GM23338 (cell line): ENCODE measurements around the gene CLCN4. TPM values are rescaled to one million over a fixed set of nuclear protein-coding genes. Genes with fewer than 3 reads are reported as not detected.

Source experiments
- ATAC-seq: fragments of 200-7000 bp; cut with Tn5 transposase; 3 replicates; pipeline ENCODE4 v1.9.1; 2020
- DNase-seq: peaks from one replicate; pipeline ENCODE4 v3.0.0-alpha.2; 2015; ENCODE audit warnings: low spot score
- H2AFZ ChIP-seq: fragments of 200-600 bp; sonication (generic); 2 replicates; pipeline ENCODE4 v1.8.0; 2016; ENCODE audit warnings: antibody characterized with exemption, mild to moderate bottlenecking, moderate library complexity
- H3F3A ChIP-seq: fragments of 200-600 bp; sonication (generic); replicated peaks from 2 replicates; pipeline ENCODE4 v1.8.0; 2017; ENCODE audit warnings: antibody characterized with exemption, mixed run types, low read depth
- H3K27ac ChIP-seq: fragments of 200-600 bp; sonication (generic); 2 replicates; pipeline ENCODE4 v1.6.1; 2016; ENCODE audit warnings: low read depth
- H3K27me3 ChIP-seq: fragments of 200-600 bp; sonication (generic); 2 replicates; pipeline ENCODE4 v1.8.0; 2016; ENCODE audit warnings: mild to moderate bottlenecking, mixed run types, moderate library complexity; ENCODE audit not compliant: insufficient read depth
- H3K36me3 ChIP-seq: fragments of 200-600 bp; sonication (generic); 2 replicates; pipeline ENCODE4 v1.8.0; 2016; ENCODE audit warnings: mild to moderate bottlenecking; ENCODE audit not compliant: insufficient read depth
- H3K4me1 ChIP-seq: fragments of 200-600 bp; sonication (generic); 2 replicates; pipeline ENCODE4 v1.8.0; 2016; ENCODE audit warnings: mild to moderate bottlenecking, moderate library complexity; ENCODE audit not compliant: insufficient read depth
- H3K4me2 ChIP-seq: fragments of 200-600 bp; sonication (generic); 2 replicates; pipeline ENCODE4 v1.7.1; 2017; ENCODE audit warnings: mixed run types
- H3K4me3 ChIP-seq: fragments of 200-600 bp; sonication (generic); 2 replicates; pipeline ENCODE4 v1.6.1; 2016; ENCODE audit warnings: mixed run types
- H3K79me2 ChIP-seq: fragments of 200-600 bp; sonication (generic); replicated peaks from 2 replicates; pipeline ENCODE4 v1.8.0; 2017; ENCODE audit warnings: mild to moderate bottlenecking; ENCODE audit not compliant: insufficient read depth
- H3K9me2 ChIP-seq: fragments of 200-600 bp; sonication (generic); 2 replicates; pipeline ENCODE4 v1.8.0; 2017; ENCODE audit not compliant: insufficient read depth
- H4K20me1 ChIP-seq: fragments of 200-600 bp; sonication (generic); replicated peaks from 2 replicates; pipeline ENCODE4 v1.8.0; 2017; ENCODE audit warnings: mild to moderate bottlenecking; ENCODE audit not compliant: insufficient read depth
- H3K27ac Mint-ChIP-seq: 2 replicates; pipeline ENCODE4 v1.8.0; 2020; ENCODE audit warnings: inconsistent platforms, mild to moderate bottlenecking, moderate library complexity, mixed read lengths
- H3K27me3 Mint-ChIP-seq: 3 replicates; pipeline ENCODE4 v1.8.0; 2022; ENCODE audit warnings: low read depth, mild to moderate bottlenecking, moderate library complexity, mixed read lengths, inconsistent platforms; ENCODE audit not compliant: insufficient read depth, poor library complexity
- H3K36me3 Mint-ChIP-seq: 3 replicates; pipeline ENCODE4 v1.8.0; 2021; ENCODE audit warnings: low read depth, mild to moderate bottlenecking, inconsistent platforms, moderate library complexity, mixed read lengths
- H3K4me1 Mint-ChIP-seq: 3 replicates; pipeline ENCODE4 v1.8.0; 2020; ENCODE audit warnings: mild to moderate bottlenecking, inconsistent platforms, mixed read lengths
- H3K4me3 Mint-ChIP-seq: 3 replicates; pipeline ENCODE4 v1.8.0; 2021; ENCODE audit warnings: moderate library complexity, mild to moderate bottlenecking, inconsistent platforms, mixed read lengths
- H3K9me3 Mint-ChIP-seq: 3 replicates; pipeline ENCODE4 v1.8.0; 2020; ENCODE audit warnings: moderate library complexity, mild to moderate bottlenecking, inconsistent platforms, mixed read lengths
- EZH2 ChIP-seq: fragments of 200-600 bp; sonication (generic); IDR thresholded peaks from one replicate; pipeline ENCODE4 v1.8.0; 2017; ENCODE audit warnings: antibody characterized with exemption, mild to moderate bottlenecking, low read depth; ENCODE audit not compliant: unreplicated experiment
- EZH2phosphoT487 ChIP-seq: fragments of 200-600 bp; sonication (generic); IDR thresholded peaks from one replicate; pipeline ENCODE4 v1.8.1; 2018; ENCODE audit warnings: antibody characterized with exemption; ENCODE audit not compliant: unreplicated experiment
- STAT1 ChIP-seq: IDR thresholded peaks from one replicate; pipeline ENCODE4 v1.6.1; 2016; ENCODE audit warnings: antibody characterized with exemption; ENCODE audit not compliant: unreplicated experiment
- ZNF114 ChIP-seq: fragments of 250-450 bp; sonication (Bioruptor Pico); IDR thresholded peaks from 2 replicates; pipeline ENCODE4 v1.5.0; 2020; ENCODE audit warnings: mild to moderate bottlenecking, moderate library complexity
- ZNF331 ChIP-seq: fragments of 250-450 bp; sonication (Bioruptor Pico); IDR thresholded peaks from 2 replicates; pipeline ENCODE4 v1.5.0; 2020; ENCODE audit warnings: low read depth, mild to moderate bottlenecking, moderate library complexity
- polyA plus RNA-seq: library from polyadenylated mRNA; unstranded; fragments of >200 nt; fragmentation: Nextera tagmentation; extraction: Ambion mirVana; gene quantifications from 2 replicates; pipeline ENCODE4 v1.2.1, GENCODE V29; 2016
- total RNA-seq: library from RNA; depleted of rRNA; stranded (reverse); fragments of >200 nt; shearing (Covaris generic); gene quantifications from 2 replicates; pipeline ENCODE4 v1.2.3, GENCODE V29; 2014
- TF ChIP-seq, protein P1 (sequence below): fragments of 250-450 bp; sonication (Bioruptor Pico); IDR thresholded peaks from 2 replicates; pipeline ENCODE4 v1.5.0; 2020; ENCODE audit warnings: mild to moderate bottlenecking, moderate library complexity
- TF ChIP-seq, protein P2 (sequence below): IDR thresholded peaks from one replicate; pipeline ENCODE4 v1.6.1; 2018; ENCODE audit warnings: antibody characterized with exemption; ENCODE audit not compliant: unreplicated experiment

Gene CLCN4
- total and polyA plus RNA-seq, 2 experiments from 2014 or later = 1.2 to 4.9 TPM

DNA sequence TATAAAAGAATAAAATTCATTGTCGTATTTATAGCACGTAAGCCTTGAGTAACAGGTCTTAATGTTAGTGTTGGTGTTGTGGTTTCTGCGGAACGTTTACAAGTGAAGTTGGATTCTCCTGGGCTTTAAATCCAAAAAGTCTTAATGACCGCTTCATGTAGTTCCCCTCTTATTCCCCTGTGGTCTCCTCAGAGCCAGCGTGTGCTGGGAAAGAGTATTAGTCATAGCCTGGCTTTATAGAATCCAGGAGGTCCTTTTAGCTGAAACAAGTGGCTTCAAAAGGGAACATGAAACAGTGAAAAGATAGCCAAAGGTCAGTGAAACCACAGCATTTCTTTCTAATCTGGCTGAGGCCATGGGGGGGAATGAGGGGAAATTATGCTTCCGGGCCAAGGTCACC lies 79.1 kb downstream of the CLCN4 start:
- TF ChIP-seq ZNF331 (no peak), EZH2phosphoT487 (no peak), STAT1 (no peak), ZNF114 (CRISPR knock-in tag) (no peak), EZH2 (no peak)
- TF ChIP-seq, protein P1, sequence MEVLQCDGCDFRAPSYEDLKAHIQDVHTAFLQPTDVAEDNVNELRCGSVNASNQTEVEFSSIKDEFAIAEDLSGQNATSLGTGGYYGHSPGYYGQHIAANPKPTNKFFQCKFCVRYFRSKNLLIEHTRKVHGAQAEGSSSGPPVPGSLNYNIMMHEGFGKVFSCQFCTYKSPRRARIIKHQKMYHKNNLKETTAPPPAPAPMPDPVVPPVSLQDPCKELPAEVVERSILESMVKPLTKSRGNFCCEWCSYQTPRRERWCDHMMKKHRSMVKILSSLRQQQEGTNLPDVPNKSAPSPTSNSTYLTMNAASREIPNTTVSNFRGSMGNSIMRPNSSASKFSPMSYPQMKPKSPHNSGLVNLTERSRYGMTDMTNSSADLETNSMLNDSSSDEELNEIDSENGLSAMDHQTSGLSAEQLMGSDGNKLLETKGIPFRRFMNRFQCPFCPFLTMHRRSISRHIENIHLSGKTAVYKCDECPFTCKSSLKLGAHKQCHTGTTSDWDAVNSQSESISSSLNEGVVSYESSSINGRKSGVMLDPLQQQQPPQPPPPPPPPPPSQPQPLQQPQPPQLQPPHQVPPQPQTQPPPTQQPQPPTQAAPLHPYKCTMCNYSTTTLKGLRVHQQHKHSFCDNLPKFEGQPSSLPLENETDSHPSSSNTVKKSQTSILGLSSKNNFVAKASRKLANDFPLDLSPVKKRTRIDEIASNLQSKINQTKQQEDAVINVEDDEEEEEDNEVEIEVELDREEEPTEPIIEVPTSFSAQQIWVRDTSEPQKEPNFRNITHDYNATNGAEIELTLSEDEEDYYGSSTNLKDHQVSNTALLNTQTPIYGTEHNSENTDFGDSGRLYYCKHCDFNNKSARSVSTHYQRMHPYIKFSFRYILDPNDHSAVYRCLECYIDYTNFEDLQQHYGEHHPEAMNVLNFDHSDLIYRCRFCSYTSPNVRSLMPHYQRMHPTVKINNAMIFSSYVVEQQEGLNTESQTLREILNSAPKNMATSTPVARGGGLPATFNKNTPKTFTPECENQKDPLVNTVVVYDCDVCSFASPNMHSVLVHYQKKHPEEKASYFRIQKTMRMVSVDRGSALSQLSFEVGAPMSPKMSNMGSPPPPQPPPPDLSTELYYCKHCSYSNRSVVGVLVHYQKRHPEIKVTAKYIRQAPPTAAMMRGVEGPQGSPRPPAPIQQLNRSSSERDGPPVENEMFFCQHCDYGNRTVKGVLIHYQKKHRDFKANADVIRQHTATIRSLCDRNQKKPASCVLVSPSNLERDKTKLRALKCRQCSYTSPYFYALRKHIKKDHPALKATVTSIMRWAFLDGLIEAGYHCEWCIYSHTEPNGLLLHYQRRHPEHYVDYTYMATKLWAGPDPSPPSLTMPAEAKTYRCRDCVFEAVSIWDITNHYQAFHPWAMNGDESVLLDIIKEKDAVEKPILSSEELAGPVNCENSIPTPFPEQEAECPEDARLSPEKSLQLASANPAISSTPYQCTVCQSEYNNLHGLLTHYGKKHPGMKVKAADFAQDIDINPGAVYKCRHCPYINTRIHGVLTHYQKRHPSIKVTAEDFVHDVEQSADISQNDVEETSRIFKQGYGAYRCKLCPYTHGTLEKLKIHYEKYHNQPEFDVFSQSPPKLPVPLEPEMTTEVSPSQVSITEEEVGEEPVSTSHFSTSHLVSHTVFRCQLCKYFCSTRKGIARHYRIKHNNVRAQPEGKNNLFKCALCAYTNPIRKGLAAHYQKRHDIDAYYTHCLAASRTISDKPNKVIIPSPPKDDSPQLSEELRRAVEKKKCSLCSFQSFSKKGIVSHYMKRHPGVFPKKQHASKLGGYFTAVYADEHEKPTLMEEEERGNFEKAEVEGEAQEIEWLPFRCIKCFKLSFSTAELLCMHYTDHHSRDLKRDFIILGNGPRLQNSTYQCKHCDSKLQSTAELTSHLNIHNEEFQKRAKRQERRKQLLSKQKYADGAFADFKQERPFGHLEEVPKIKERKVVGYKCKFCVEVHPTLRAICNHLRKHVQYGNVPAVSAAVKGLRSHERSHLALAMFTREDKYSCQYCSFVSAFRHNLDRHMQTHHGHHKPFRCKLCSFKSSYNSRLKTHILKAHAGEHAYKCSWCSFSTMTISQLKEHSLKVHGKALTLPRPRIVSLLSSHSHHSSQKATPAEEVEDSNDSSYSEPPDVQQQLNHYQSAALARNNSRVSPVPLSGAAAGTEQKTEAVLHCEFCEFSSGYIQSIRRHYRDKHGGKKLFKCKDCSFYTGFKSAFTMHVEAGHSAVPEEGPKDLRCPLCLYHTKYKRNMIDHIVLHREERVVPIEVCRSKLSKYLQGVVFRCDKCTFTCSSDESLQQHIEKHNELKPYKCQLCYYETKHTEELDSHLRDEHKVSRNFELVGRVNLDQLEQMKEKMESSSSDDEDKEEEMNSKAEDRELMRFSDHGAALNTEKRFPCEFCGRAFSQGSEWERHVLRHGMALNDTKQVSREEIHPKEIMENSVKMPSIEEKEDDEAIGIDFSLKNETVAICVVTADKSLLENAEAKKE (CRISPR knock-in tag) = no peak
- TF ChIP-seq, protein P2, sequence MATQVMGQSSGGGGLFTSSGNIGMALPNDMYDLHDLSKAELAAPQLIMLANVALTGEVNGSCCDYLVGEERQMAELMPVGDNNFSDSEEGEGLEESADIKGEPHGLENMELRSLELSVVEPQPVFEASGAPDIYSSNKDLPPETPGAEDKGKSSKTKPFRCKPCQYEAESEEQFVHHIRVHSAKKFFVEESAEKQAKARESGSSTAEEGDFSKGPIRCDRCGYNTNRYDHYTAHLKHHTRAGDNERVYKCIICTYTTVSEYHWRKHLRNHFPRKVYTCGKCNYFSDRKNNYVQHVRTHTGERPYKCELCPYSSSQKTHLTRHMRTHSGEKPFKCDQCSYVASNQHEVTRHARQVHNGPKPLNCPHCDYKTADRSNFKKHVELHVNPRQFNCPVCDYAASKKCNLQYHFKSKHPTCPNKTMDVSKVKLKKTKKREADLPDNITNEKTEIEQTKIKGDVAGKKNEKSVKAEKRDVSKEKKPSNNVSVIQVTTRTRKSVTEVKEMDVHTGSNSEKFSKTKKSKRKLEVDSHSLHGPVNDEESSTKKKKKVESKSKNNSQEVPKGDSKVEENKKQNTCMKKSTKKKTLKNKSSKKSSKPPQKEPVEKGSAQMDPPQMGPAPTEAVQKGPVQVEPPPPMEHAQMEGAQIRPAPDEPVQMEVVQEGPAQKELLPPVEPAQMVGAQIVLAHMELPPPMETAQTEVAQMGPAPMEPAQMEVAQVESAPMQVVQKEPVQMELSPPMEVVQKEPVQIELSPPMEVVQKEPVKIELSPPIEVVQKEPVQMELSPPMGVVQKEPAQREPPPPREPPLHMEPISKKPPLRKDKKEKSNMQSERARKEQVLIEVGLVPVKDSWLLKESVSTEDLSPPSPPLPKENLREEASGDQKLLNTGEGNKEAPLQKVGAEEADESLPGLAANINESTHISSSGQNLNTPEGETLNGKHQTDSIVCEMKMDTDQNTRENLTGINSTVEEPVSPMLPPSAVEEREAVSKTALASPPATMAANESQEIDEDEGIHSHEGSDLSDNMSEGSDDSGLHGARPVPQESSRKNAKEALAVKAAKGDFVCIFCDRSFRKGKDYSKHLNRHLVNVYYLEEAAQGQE = no peak
- no peaks in the 10 kb centered on the region for H3K27me3 ChIP-seq
- no peaks in the 10 kb centered on the region for H3K79me2 ChIP-seq
- DNase-seq (no peak), ATAC-seq (no peak)
- Mint-ChIP-seq H3K36me3 (peaks cover 4% of the 10 kb centered on the region; the same call in 1 of the 3 replicates), H3K4me3 (no peak overlapping the region), H3K27ac (no peak overlapping the region), H3K9me3 (no peaks in the 10 kb centered on the region), H3K4me1 (no peaks in the 10 kb centered on the region), H3K27me3 (no peaks in the 10 kb centered on the region)
- no peaks in the 10 kb centered on the region for H4K20me1 ChIP-seq
- no peaks in the 10 kb centered on the region for H3K9me2 ChIP-seq
- no peaks in the 10 kb centered on the region for H3F3A ChIP-seq
- no peak overlapping the region for H2AFZ ChIP-seq
- H3K27ac ChIP-seq = no peak overlapping the region
- H3K36me3 ChIP-seq = no peaks in the 10 kb centered on the region
- H3K4me2 ChIP-seq = no peak overlapping the region
- no peaks in the 10 kb centered on the region for H3K4me1 ChIP-seq
- no peak overlapping the region for H3K4me3 ChIP-seq
